Measurements from ENCODE around the gene MEX3C. TPM values are rescaled to one million over a fixed set of nuclear protein-coding genes. Genes with fewer than 3 reads are reported as not detected.

MEX3C gene
- total RNA-seq, 1 donor from 2014 or later: 94.7 TPM

DNA sequence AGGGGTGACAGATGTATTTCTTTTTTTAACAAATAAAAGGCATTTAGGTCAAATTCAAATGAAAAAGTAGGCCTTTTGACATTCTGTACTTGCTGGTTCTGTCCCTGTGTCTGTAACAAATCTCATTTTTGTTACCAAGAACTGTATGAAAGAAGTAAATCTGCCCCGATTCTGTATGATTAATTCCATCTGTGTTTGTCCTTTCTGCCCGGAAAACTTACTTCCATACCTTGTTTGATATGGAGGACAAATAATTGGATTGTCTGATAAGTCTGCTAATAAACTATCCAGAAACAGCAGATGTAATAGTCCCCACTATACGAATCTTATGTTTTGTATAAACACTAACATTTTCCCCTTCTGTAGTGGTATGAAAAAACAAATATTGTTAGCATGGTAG, 69.8 kb downstream of the MEX3C start:
- no peak overlapping the region for H3K27ac ChIP-seq
- H4K20me1 ChIP-seq (ENCODE audit: low read depth): no peaks in the 10 kb centered on the region
- H3K27me3 Mint-ChIP-seq (ENCODE audit: insufficient read depth, low read depth): no peaks in the 10 kb centered on the region
- no peak overlapping the region for H3K4me3 Mint-ChIP-seq
- H3K4me1 ChIP-seq: no peaks in the 10 kb centered on the region
- H3K36me3 Mint-ChIP-seq: no peaks in the 10 kb centered on the region
- no peaks in the 10 kb centered on the region for H3K27me3 ChIP-seq
- peaks cover 2% of the 10 kb centered on the region for H3K4me1 Mint-ChIP-seq
- H3F3A ChIP-seq (ENCODE audit: low read depth): peaks cover 20% of the 10 kb centered on the region
- H3K4me2 ChIP-seq: no peak overlapping the region
- no peaks in the 10 kb centered on the region for H3K36me3 ChIP-seq
- H3K27ac Mint-ChIP-seq: no peak overlapping the region
- no peaks in the 10 kb centered on the region for H3K9me3 ChIP-seq (ENCODE audit: low read depth)
- no peak overlapping the region for H3K9ac ChIP-seq
- no peak for DNase-seq (ENCODE audit: low spot score)
- H3K4me3 ChIP-seq: no peak overlapping the region
- no peaks in the 10 kb centered on the region for H3K79me2 ChIP-seq (ENCODE audit: low read depth)
- H2AFZ ChIP-seq (replicated peaks): no peak overlapping the region
- no peak for TF ChIP-seq EZH2phosphoT487 (IDR thresholded peaks at IDR 0.05)
- no peak for TF ChIP-seq EZH2 (IDR thresholded peaks at IDR 0.05)
- TF ChIP-seq, protein P1, sequence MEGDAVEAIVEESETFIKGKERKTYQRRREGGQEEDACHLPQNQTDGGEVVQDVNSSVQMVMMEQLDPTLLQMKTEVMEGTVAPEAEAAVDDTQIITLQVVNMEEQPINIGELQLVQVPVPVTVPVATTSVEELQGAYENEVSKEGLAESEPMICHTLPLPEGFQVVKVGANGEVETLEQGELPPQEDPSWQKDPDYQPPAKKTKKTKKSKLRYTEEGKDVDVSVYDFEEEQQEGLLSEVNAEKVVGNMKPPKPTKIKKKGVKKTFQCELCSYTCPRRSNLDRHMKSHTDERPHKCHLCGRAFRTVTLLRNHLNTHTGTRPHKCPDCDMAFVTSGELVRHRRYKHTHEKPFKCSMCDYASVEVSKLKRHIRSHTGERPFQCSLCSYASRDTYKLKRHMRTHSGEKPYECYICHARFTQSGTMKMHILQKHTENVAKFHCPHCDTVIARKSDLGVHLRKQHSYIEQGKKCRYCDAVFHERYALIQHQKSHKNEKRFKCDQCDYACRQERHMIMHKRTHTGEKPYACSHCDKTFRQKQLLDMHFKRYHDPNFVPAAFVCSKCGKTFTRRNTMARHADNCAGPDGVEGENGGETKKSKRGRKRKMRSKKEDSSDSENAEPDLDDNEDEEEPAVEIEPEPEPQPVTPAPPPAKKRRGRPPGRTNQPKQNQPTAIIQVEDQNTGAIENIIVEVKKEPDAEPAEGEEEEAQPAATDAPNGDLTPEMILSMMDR (IDR thresholded peaks at IDR 0.05): no peak
- peaks cover 6% of the 10 kb centered on the region for H3K9me3 Mint-ChIP-seq

DNA sequence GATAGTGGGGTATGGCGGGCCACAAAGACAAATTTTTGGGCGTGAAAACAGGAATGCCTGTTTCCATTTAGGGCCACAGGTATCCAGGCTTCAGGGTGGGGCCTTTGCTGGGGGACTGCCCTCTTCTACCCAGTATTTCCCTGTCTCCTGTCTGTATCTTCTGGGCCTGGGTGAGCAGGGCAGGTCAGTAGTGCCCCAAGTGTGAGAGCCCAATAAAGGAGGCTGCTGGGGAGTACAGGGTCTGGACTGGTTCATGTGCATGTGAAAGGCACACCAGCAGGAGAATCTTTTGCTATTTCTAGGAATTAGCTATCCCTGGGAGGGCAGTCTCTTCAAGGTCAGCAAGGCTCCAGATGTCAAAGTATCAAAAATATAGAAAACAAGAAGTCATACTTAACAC, 71.5 kb downstream of the MEX3C start:
- H3K4me1 Mint-ChIP-seq: peaks cover 2% of the 10 kb centered on the region

More for the DNA sequence above, 71.5 kb downstream of the MEX3C start:
- H3K27ac ChIP-seq: no peak overlapping the region
- H3K36me3 ChIP-seq: no peaks in the 10 kb centered on the region
- H3K4me1 ChIP-seq: no peaks in the 10 kb centered on the region
- H3K27me3 Mint-ChIP-seq (ENCODE audit: insufficient read depth, low read depth): peaks cover 6% of the 10 kb centered on the region
- no peaks in the 10 kb centered on the region for H4K20me1 ChIP-seq (ENCODE audit: low read depth)
- TF ChIP-seq EZH2phosphoT487 (IDR thresholded peaks at IDR 0.05) (no peak), EZH2 (IDR thresholded peaks at IDR 0.05) (no peak)
- TF ChIP-seq, protein P1 (IDR thresholded peaks at IDR 0.05): no peak
- no peak overlapping the region for H3K27ac Mint-ChIP-seq
- H3K79me2 ChIP-seq (ENCODE audit: low read depth): no peaks in the 10 kb centered on the region
- peaks cover 16% of the 10 kb centered on the region for H3K9me3 Mint-ChIP-seq
- H3K4me3 ChIP-seq: no peak overlapping the region
- no peak overlapping the region for H3K9ac ChIP-seq
- peaks cover 3% of the 10 kb centered on the region for H3K36me3 Mint-ChIP-seq
- H3K9me3 ChIP-seq (ENCODE audit: low read depth): no peaks in the 10 kb centered on the region
- H2AFZ ChIP-seq (replicated peaks): no peak overlapping the region
- H3K4me2 ChIP-seq: no peak overlapping the region
- no peaks in the 10 kb centered on the region for H3K27me3 ChIP-seq
- H3K4me3 Mint-ChIP-seq: no peak overlapping the region
- DNase-seq (ENCODE audit: low spot score): no peak
- peaks cover 10% of the 10 kb centered on the region for H3F3A ChIP-seq (ENCODE audit: low read depth)

Other genes with a start within 250 kb of the MEX3C start
- gene ELAC1, start 229.6 kb downstream of the MEX3C start, total RNA-seq (ENCODE audit: low replicate concordance): 8.1 and 16.1 TPM in 2 replicates
- 168 and 310 TPM in 2 replicates for gene SMAD4, start 167.5 kb downstream of the MEX3C start, total RNA-seq (ENCODE audit: low replicate concordance)